HCT116 (cell line): Measurements from ENCODE around the gene GDPD2. TPM values are rescaled to one million over a fixed set of nuclear protein-coding genes. Genes with fewer than 3 reads are reported as not detected.
A peak's percentile ranks its signal among the peaks of the same experiment; 100 is the strongest.

ENCODE experiments used
- ATAC-seq: fragments of 200-7000 bp; cut with Tn5 transposase; 2 replicates; pipeline ENCODE4 v1.9.1; 2020; ENCODE audit warnings: mild to moderate bottlenecking, moderate library complexity
- BruUV-seq: library from RNA; stranded (reverse); fragments of 400-500 nt; replicated peaks from 2 replicates; lab custom pipeline; 2021; lab: Mats Ljungman, UMichigan
- CTCF ChIA-PET: fragments of 300-600 bp; sonication (Branson Sonifier 250); formaldehyde crosslinking; loops from one replicate; lab custom pipeline; 2021; ENCODE audit warnings: antibody characterized with exemption; lab: Charles Lee
- POLR2A ChIA-PET: fragments of 300-600, 350-600 bp; sonication (Branson Sonifier 250); formaldehyde crosslinking; loops from one replicate; lab custom pipeline; 2021; ENCODE audit warnings: antibody characterized with exemption; lab: Charles Lee
- RAD21 ChIA-PET, 2 experiments: fragments of 300-600 bp; sonication (Branson Sonifier 250); formaldehyde crosslinking; loops; one replicate each; lab custom pipeline; 2023; ENCODE audit warnings: low total read pairs in 2 of 2; ENCODE audit not compliant: uncharacterized antibody in 2 of 2, unreplicated experiment in 2 of 2, low non-redundant PET in 1 of 2; lab: Charles Lee
- DNase-seq: peaks from one replicate; pipeline ENCODE4 v3.0.0-alpha.2; 2010; ENCODE audit warnings: low read depth, low spot score
- H2AFZ ChIP-seq: fragments of 200-600 bp; shearing (Covaris generic), sonication (generic); 2 replicates; pipeline ENCODE4 v1.6.1; 2017; ENCODE audit warnings: low read depth, mixed run types, mixed read lengths, antibody characterized with exemption, low read length; ENCODE audit not compliant: poor library complexity, severe bottlenecking
- H3K27ac ChIP-seq: 2 replicates; pipeline ENCODE4 v1.5.1; 2012; ENCODE audit warnings: low read depth, low read length
- H3K27me3 ChIP-seq: fragments of 200-600 bp; sonication (generic); 2 replicates; pipeline ENCODE4 v1.6.1; 2016; ENCODE audit warnings: mixed run types, low read length, mixed read lengths; ENCODE audit not compliant: insufficient read depth
- H3K36me3 ChIP-seq, 2 experiments: fragments of 200-500 bp in 1 of 2; fragments of 200-600 bp in 1 of 2; sonication (Bioruptor generic) in 1 of 2; sonication (generic) in 1 of 2; 2 replicates each; pipeline versions ENCODE4 v1.5.1 to v1.6.1; 2014 to 2016; ENCODE audit warnings: low read length in 2 of 2, inconsistent platforms in 1 of 2, mixed read lengths in 1 of 2, mixed run types in 1 of 2; ENCODE audit not compliant: insufficient read depth in 2 of 2, control insufficient read depth in 1 of 2
- H3K4me1 ChIP-seq, 2 experiments: fragments of 200-600 bp in 1 of 2; sonication (generic) in 1 of 2; 2 replicates each; pipeline versions ENCODE4 v1.5.1 to v1.6.1; 2012 to 2017; ENCODE audit warnings: low read length in 2 of 2, inconsistent platforms in 1 of 2, mild to moderate bottlenecking in 1 of 2, mixed read lengths in 1 of 2, mixed run types in 1 of 2, moderate library complexity in 1 of 2; ENCODE audit not compliant: insufficient read depth in 2 of 2, control insufficient read depth in 1 of 2
- H3K4me2 ChIP-seq: fragments of 200-600 bp; sonication (generic); 2 replicates; pipeline ENCODE4 v1.6.1; 2017; ENCODE audit warnings: mixed run types, low read length, mixed read lengths
- H3K4me3 ChIP-seq, 2 experiments: fragments of 200-600 bp in 1 of 2; sonication (generic) in 1 of 2; replicated peaks in 1 of 2; 2 replicates each; pipeline ENCODE4 v1.5.1; 2011 to 2016; ENCODE audit warnings: low read length in 2 of 2, control low read depth in 1 of 2, low read depth in 1 of 2, mild to moderate bottlenecking in 1 of 2, mixed read lengths in 1 of 2, mixed run types in 1 of 2
- H3K79me2 ChIP-seq: fragments of 200-600 bp; sonication (generic); 2 replicates; pipeline ENCODE4 v1.6.1; 2017; ENCODE audit warnings: mild to moderate bottlenecking, mixed run types, low read length, moderate library complexity, mixed read lengths; ENCODE audit not compliant: insufficient read depth
- H3K9ac ChIP-seq: fragments of 200-600 bp; sonication (generic); 2 replicates; pipeline ENCODE4 v1.6.1; 2016; ENCODE audit warnings: low read length, mixed read lengths
- H3K9me2 ChIP-seq: fragments of 200-600 bp; sonication (generic), shearing (Covaris generic); 2 replicates; pipeline ENCODE4 v1.6.1; 2017; ENCODE audit warnings: mixed run types, mild to moderate bottlenecking, moderate library complexity; ENCODE audit not compliant: insufficient read depth
- H3K9me3 ChIP-seq, 2 experiments: fragments of 200-500 bp in 1 of 2; fragments of 200-600 bp in 1 of 2; sonication (Bioruptor generic) in 1 of 2; sonication (generic) in 1 of 2; 2 replicates each; pipeline ENCODE4 v1.6.1; 2014 to 2017; ENCODE audit warnings: low read length in 2 of 2, mixed read lengths in 2 of 2, inconsistent platforms in 1 of 2, low read depth in 1 of 2, mild to moderate bottlenecking in 1 of 2, mixed run types in 1 of 2, moderate library complexity in 1 of 2; ENCODE audit not compliant: control insufficient read depth in 1 of 2, insufficient read depth in 1 of 2
- H4K20me1 ChIP-seq: fragments of 200-600 bp; sonication (generic), shearing (Covaris generic); 2 replicates; pipeline ENCODE4 v1.6.1; 2017; ENCODE audit warnings: mixed run types, mild to moderate bottlenecking, moderate library complexity; ENCODE audit not compliant: insufficient read depth
- ATF3 ChIP-seq: IDR thresholded peaks from 2 replicates; pipeline ENCODE4 v1.6.1; 2012
- CEBPB ChIP-seq: IDR thresholded peaks from 2 replicates; pipeline ENCODE4 v1.6.1; 2012; ENCODE audit warnings: low read depth
- EGR1 ChIP-seq: IDR thresholded peaks from 2 replicates; pipeline ENCODE4 v1.6.1; 2012; ENCODE audit warnings: low read depth
- ELF1 ChIP-seq: IDR thresholded peaks from 2 replicates; pipeline ENCODE4 v1.6.1; 2012; ENCODE audit warnings: low read depth, borderline replicate concordance
- EZH2phosphoT487 ChIP-seq: fragments of 200-600 bp; IDR thresholded peaks from 2 replicates; pipeline ENCODE4 v1.6.1; 2018; ENCODE audit warnings: antibody characterized with exemption, borderline replicate concordance
- FOSL1 ChIP-seq: IDR thresholded peaks from 2 replicates; pipeline ENCODE4 v1.6.1; 2012; ENCODE audit warnings: low read depth
- JUND ChIP-seq: IDR thresholded peaks from 2 replicates; pipeline ENCODE4 v1.6.1; 2012
- MAX ChIP-seq: IDR thresholded peaks from 2 replicates; pipeline ENCODE4 v1.6.1; 2012
- POLR2AphosphoS5 ChIP-seq: IDR thresholded peaks from 2 replicates; pipeline ENCODE4 v1.6.1; 2011; ENCODE audit warnings: mild to moderate bottlenecking, low read depth, low read length, moderate library complexity
- SP1 ChIP-seq: IDR thresholded peaks from 2 replicates; pipeline ENCODE4 v1.6.1; 2012; ENCODE audit warnings: low read depth
- SRF ChIP-seq: IDR thresholded peaks from 2 replicates; pipeline ENCODE4 v1.6.1; 2012; ENCODE audit warnings: low read depth
- TCF7L2 ChIP-seq: IDR thresholded peaks from 2 replicates; pipeline ENCODE4 v1.7.0; 2011; ENCODE audit warnings: borderline replicate concordance, inconsistent platforms; ENCODE audit not compliant: insufficient read depth, insufficient read length; ENCODE audit errors: extremely low read depth
- ZNF274 ChIP-seq: fragments of 200-500 bp; sonication (Bioruptor generic); IDR thresholded peaks from 2 replicates; pipeline ENCODE4 v1.6.1; 2014; ENCODE audit warnings: mild to moderate bottlenecking, low read depth, low read length, inconsistent platforms
- intact Hi-C: fragments of 100-400 bp; cut with micrococcal nuclease; formaldehyde crosslinking; loops from 2 replicates; pipeline ENCODE4 v1.10.0; 2022
- total RNA-seq: library from RNA; stranded (reverse); gene quantifications from one replicate; pipeline ENCODE4 v1.2.1, GENCODE V29; 2021; ENCODE audit not compliant: unreplicated experiment
- TF ChIP-seq, protein P1 (sequence below), 3 experiments: fragments of 200-600 bp in 1 of 3; sonication (generic) in 1 of 3; IDR thresholded peaks in 2 of 3; conservative IDR thresholded peaks in 1 of 3; 2 replicates each; pipeline ENCODE4 v1.5.1; 2012 to 2017; ENCODE audit warnings: low read depth in 2 of 3, low read length in 2 of 3, antibody characterized with exemption in 1 of 3, borderline replicate concordance in 1 of 3, control low read depth in 1 of 3, mild to moderate bottlenecking in 1 of 3, mixed read lengths in 1 of 3, mixed run types in 1 of 3, moderate library complexity in 1 of 3; ENCODE audit not compliant: insufficient read depth in 1 of 3

GDPD2 gene
- total RNA-seq, 1 experiment from 2014 or later = not detected

GRCh38 chrX:70434352-70434866 lies 11.3 kb downstream of the GDPD2 start:
- ChIA-PET RAD21 (interaction anchor here in 1 of 2 experiments (0.6 to 0.7 kb wide), 2 partner anchors 32 to 418 kb away, joined by 3 to 4 read pairs; no protein-coding TSS in a partner anchor), POLR2A (interaction anchor here (0.7 kb wide), 1 partner anchor 939 kb away, joined by 9 read pairs; no protein-coding TSS in a partner anchor), CTCF (interaction anchor here (0.9 to 1.5 kb wide), 4 partner anchors 11 to 302 kb away, joined by 3 to 8 read pairs (median 5); partner anchors contain the start of genes GDPD2 and IGBP1)
- Histone ChIP-seq H3K9me3 (no peaks in the 10 kb centered on the region), H3K27ac (peak overlapping the region; percentile 71), H3K4me1 (peaks cover 2 to 34% of the 10 kb centered on the region in 2 experiments; a peak in 2 of 4 replicates), H3K36me3 (no peaks in the 10 kb centered on the region), H3K79me2 (no peaks in the 10 kb centered on the region), H3K9ac (peak overlapping the region; percentile 65), H2AFZ (peak overlapping the region; percentile 35), H3K4me3 (peak overlapping the region; percentile 59 to 66), H4K20me1 (no peaks in the 10 kb centered on the region), H3K27me3 (no peaks in the 10 kb centered on the region), H3K9me2 (no peaks in the 10 kb centered on the region), H3K4me2 (peak overlapping the region; percentile 91)
- BruUV-seq = no TSS peak
- intact Hi-C loops = no loop called here
- DNase-seq = peak; percentile 72
- peak; percentile 87 for ATAC-seq
- TF ChIP-seq FOSL1 (no peak), POLR2AphosphoS5 (peak; percentile 71)

- intact Hi-C loops = no loop called here
- H3K9ac ChIP-seq = peak overlapping the region; percentile 65
- POLR2A ChIA-PET = interaction anchor here (0.7 kb wide), 1 partner anchor 940 kb away, joined by 9 read pairs; no protein-coding TSS in a partner anchor
- ATAC-seq (no peak; the same call in 1 of the 2 replicates), DNase-seq (no peak)
- TF ChIP-seq TCF7L2 (no peak), ELF1 (no peak), CEBPB (no peak), ATF3 (no peak), SP1 (no peak), EGR1 (no peak), SRF (no peak), JUND (no peak), EZH2phosphoT487 (no peak), MAX (no peak), POLR2AphosphoS5 (no peak), ZNF274 (no peak)
- TF ChIP-seq, protein P1, sequence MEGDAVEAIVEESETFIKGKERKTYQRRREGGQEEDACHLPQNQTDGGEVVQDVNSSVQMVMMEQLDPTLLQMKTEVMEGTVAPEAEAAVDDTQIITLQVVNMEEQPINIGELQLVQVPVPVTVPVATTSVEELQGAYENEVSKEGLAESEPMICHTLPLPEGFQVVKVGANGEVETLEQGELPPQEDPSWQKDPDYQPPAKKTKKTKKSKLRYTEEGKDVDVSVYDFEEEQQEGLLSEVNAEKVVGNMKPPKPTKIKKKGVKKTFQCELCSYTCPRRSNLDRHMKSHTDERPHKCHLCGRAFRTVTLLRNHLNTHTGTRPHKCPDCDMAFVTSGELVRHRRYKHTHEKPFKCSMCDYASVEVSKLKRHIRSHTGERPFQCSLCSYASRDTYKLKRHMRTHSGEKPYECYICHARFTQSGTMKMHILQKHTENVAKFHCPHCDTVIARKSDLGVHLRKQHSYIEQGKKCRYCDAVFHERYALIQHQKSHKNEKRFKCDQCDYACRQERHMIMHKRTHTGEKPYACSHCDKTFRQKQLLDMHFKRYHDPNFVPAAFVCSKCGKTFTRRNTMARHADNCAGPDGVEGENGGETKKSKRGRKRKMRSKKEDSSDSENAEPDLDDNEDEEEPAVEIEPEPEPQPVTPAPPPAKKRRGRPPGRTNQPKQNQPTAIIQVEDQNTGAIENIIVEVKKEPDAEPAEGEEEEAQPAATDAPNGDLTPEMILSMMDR (IDR thresholded peaks at IDR 0.05 in 2 of 3, conservative IDR thresholded peaks at IDR 0.05 in 1 of 3; ENCODE audit: borderline replicate concordance in 1 of 3, insufficient read depth in 1 of 3, low read depth in 2 of 3, low read length in 2 of 3) = no peak
- no peaks in the 10 kb centered on the region for H4K20me1 ChIP-seq
- H3K4me3 ChIP-seq = peak overlapping the region; percentile 59 to 66
- TSS peak; percentile 45 for BruUV-seq
- peak overlapping the region; percentile 91 for H3K4me2 ChIP-seq
- RAD21 ChIA-PET = interaction anchor here in 1 of 2 experiments (0.6 to 0.7 kb wide), 2 partner anchors 33 to 417 kb away, joined by 3 to 4 read pairs; no protein-coding TSS in a partner anchor
- H3K27ac ChIP-seq = peak overlapping the region; percentile 38; the same call in 1 of the 2 replicates
- CTCF ChIA-PET = interaction anchor here (1.1 to 1.5 kb wide), 3 partner anchors 12 to 302 kb away, joined by 7 to 8 read pairs (median 7); partner anchors contain the start of genes GDPD2 and IGBP1
- no peaks in the 10 kb centered on the region for H3K79me2 ChIP-seq
- H3K36me3 ChIP-seq = no peaks in the 10 kb centered on the region
- H2AFZ ChIP-seq = no peak overlapping the region
- no peaks in the 10 kb centered on the region for H3K9me3 ChIP-seq
- H3K27me3 ChIP-seq = no peaks in the 10 kb centered on the region
- H3K4me1 ChIP-seq = peaks cover 2 to 34% of the 10 kb centered on the region in 2 experiments; a peak in 2 of 4 replicates
- no peaks in the 10 kb centered on the region for H3K9me2 ChIP-seq
These were observed 11.9 kb downstream of the GDPD2 start for GRCh38 chrX:70434914-70435586.
